Panc1 (cell line): ENCODE data around the gene NUDT15.

Experiments used
- CTCF ChIP-seq: fragments of 450-650 bp; IDR thresholded peaks from 2 replicates; pipeline ENCODE4 v1.5.1; 2017; ENCODE audit warnings: mild to moderate bottlenecking
- POLR2AphosphoS5 ChIP-seq: IDR thresholded peaks from 2 replicates; pipeline ENCODE4 v1.6.1; 2012; ENCODE audit warnings: mild to moderate bottlenecking, low read depth, low read length, moderate library complexity
- REST ChIP-seq, 2 experiments: IDR thresholded peaks; 2 replicates each; pipeline ENCODE4 v1.6.1; 2011 to 2012; ENCODE audit warnings: low read depth in 2 of 2, control low read depth in 1 of 2, low read length in 1 of 2, mild to moderate bottlenecking in 1 of 2, moderate library complexity in 1 of 2; ENCODE audit not compliant: insufficient read depth in 1 of 2
- SIN3A ChIP-seq: IDR thresholded peaks from 2 replicates; pipeline ENCODE4 v1.6.1; 2012; ENCODE audit warnings: low read depth, mild to moderate bottlenecking, low read length, moderate library complexity, borderline replicate concordance; ENCODE audit not compliant: insufficient read depth

- no peak for TF ChIP-seq CTCF
- TF ChIP-seq REST (IDR thresholded peaks at IDR 0.05; ENCODE audit: insufficient read depth in 1 of 2, low read depth in 2 of 2, low read length in 1 of 2), result no peak
- no peak for TF ChIP-seq POLR2AphosphoS5
- no peak for TF ChIP-seq SIN3A
These were observed 23.2 kb upstream of the NUDT15 start for GRCh38 chr13:48014359-48014758.
